Measurements from ENCODE around the gene DOP1A.

- no peak for TF ChIP-seq CTCF (IDR thresholded peaks at IDR 0.05; ENCODE audit: insufficient read depth, low read length, poor library complexity, severe bottlenecking)
- no peak for TF ChIP-seq EZH2phosphoT487 (conservative IDR thresholded peaks at IDR 0.05; ENCODE audit: low read length)
Measured at GRCh38 chr6:83188501-83188900, 121.0 kb downstream of the DOP1A start.
